ENCODE measurements around the gene CCDC71L.

CCDC71L gene

GRCh38 chr7:106630648-106631047 lies 30.3 kb downstream of the CCDC71L start:
- H3K4me3 ChIP-seq (replicated peaks; ENCODE audit: low read depth, low read length), result no peak overlapping the region
- H3K36me3 ChIP-seq (ENCODE audit: control insufficient read depth, insufficient read depth, low read length), result no peaks in the 10 kb centered on the region
- no peak for DNase-seq (ENCODE audit: extremely low read depth, insufficient read length)
- H3K27me3 ChIP-seq (replicated peaks; ENCODE audit: control insufficient read depth, insufficient read depth, low read length), result 0 out of 2 replicates have a peak, but pooled peaks cover 2% of the 10 kb centered on the region
- TF ChIP-seq, protein P1, sequence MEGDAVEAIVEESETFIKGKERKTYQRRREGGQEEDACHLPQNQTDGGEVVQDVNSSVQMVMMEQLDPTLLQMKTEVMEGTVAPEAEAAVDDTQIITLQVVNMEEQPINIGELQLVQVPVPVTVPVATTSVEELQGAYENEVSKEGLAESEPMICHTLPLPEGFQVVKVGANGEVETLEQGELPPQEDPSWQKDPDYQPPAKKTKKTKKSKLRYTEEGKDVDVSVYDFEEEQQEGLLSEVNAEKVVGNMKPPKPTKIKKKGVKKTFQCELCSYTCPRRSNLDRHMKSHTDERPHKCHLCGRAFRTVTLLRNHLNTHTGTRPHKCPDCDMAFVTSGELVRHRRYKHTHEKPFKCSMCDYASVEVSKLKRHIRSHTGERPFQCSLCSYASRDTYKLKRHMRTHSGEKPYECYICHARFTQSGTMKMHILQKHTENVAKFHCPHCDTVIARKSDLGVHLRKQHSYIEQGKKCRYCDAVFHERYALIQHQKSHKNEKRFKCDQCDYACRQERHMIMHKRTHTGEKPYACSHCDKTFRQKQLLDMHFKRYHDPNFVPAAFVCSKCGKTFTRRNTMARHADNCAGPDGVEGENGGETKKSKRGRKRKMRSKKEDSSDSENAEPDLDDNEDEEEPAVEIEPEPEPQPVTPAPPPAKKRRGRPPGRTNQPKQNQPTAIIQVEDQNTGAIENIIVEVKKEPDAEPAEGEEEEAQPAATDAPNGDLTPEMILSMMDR (IDR thresholded peaks at IDR 0.05; ENCODE audit: insufficient read depth, low read length, poor library complexity, severe bottlenecking), result no peak

GRCh38 chr7:106629516-106629915 lies 31.4 kb downstream of the CCDC71L start:
- no peak for DNase-seq (ENCODE audit: extremely low read depth, insufficient read length)
- 0 out of 2 replicates have a peak, but pooled peaks cover 2% of the 10 kb centered on the region for H3K27me3 ChIP-seq (replicated peaks; ENCODE audit: control insufficient read depth, insufficient read depth, low read length)
- H3K4me3 ChIP-seq (replicated peaks; ENCODE audit: low read depth, low read length), result no peak overlapping the region
- H3K36me3 ChIP-seq (ENCODE audit: control insufficient read depth, insufficient read depth, low read length), result no peaks in the 10 kb centered on the region
- TF ChIP-seq, protein P1 (IDR thresholded peaks at IDR 0.05; ENCODE audit: insufficient read depth, low read length, poor library complexity, severe bottlenecking), result no peak

- DNase-seq (ENCODE audit: extremely low read depth, insufficient read length), result no peak
- 0 out of 2 replicates have a peak, but pooled peaks cover 2% of the 10 kb centered on the region for H3K27me3 ChIP-seq (replicated peaks; ENCODE audit: control insufficient read depth, insufficient read depth, low read length)
- no peak overlapping the region for H3K4me3 ChIP-seq (replicated peaks; ENCODE audit: low read depth, low read length)
- H3K36me3 ChIP-seq (ENCODE audit: control insufficient read depth, insufficient read depth, low read length), result no peaks in the 10 kb centered on the region
- TF ChIP-seq, protein P1 (IDR thresholded peaks at IDR 0.05; ENCODE audit: insufficient read depth, low read length, poor library complexity, severe bottlenecking), result no peak
Measured at GRCh38 chr7:106626376-106627164, 34.4 kb downstream of the CCDC71L start.

DNA sequence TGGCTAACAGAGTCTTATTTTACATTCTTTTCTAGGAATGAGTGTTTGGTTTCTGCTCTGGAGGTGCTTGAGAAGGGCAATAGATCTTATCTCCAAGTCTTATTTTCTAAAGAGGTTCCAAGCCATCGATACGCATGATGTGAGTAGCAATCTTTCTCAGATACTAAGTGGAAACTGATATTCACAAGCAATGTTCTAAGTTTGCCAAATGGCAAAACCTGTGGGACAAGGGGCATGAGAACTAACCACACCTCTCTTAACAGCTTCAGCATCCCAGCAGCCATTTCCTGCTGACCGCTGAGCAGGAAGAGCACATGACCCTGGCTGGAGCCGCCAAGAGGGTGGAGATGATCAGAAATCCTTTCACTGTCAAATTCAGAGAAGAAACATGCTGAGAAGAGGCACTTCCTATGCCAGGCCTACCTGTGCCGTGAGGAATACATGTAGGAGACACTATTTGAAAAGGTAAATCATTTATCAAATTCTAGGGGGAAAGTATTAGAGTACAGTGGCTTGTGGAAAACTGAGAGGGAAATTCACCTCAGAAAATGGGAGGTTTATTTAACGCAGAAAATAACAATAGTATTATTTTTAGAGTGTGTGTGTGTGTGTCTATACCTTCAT lies 35.2 kb downstream of the CCDC71L start:
- TF ChIP-seq, protein P1 (IDR thresholded peaks at IDR 0.05; ENCODE audit: insufficient read depth, low read length, poor library complexity, severe bottlenecking), result no peak
- H3K4me3 ChIP-seq (replicated peaks; ENCODE audit: low read depth, low read length), result no peak overlapping the region
- DNase-seq (ENCODE audit: extremely low read depth, insufficient read length), result no peak
- 0 out of 2 replicates have a peak, but pooled peaks cover 2% of the 10 kb centered on the region for H3K27me3 ChIP-seq (replicated peaks; ENCODE audit: control insufficient read depth, insufficient read depth, low read length)
- H3K36me3 ChIP-seq (ENCODE audit: control insufficient read depth, insufficient read depth, low read length), result no peaks in the 10 kb centered on the region

- TF ChIP-seq, protein P1 (IDR thresholded peaks at IDR 0.05; ENCODE audit: insufficient read depth, low read length, poor library complexity, severe bottlenecking), result no peak
- Histone ChIP-seq H3K4me3 (replicated peaks; ENCODE audit: low read depth, low read length) (no peak overlapping the region), H3K27me3 (replicated peaks; ENCODE audit: control insufficient read depth, insufficient read depth, low read length) (no peaks in the 10 kb centered on the region), H3K36me3 (ENCODE audit: control insufficient read depth, insufficient read depth, low read length) (no peaks in the 10 kb centered on the region)
- no peak for DNase-seq (ENCODE audit: extremely low read depth, insufficient read length)
Measured at GRCh38 chr7:106623853-106624252, 37.1 kb downstream of the CCDC71L start.

Measured in GM06990 (cell line).